Regular cardiac myocyte (primary cell): ENCODE data around the gene CGN. TPM values are rescaled to one million over a fixed set of nuclear protein-coding genes. Genes with fewer than 3 reads are reported as not detected.

Experiments used
- total RNA-seq: library from RNA; depleted of rRNA; stranded (reverse); fragments of >200 nt; gene quantifications from 2 replicates; pipeline ENCODE4 v1.2.3, GENCODE V29; 2014

The CGN gene
- under 0.01 and 0.19 TPM in 2 replicates for total RNA-seq

GRCh38 chr1:151510957-151511635, at the start of gene CGN:
CGN (plus strand) TSS chr1:151511387; CDS start chr1:151518520, 7,133 bp downstream.

GRCh38 chr1:151540021-151540981, 29.1 kb downstream of the CGN start, which contains the start of gene TUFT1:
TUFT1 (plus strand) TSS chr1:151540309; CDS start chr1:151540367, 58 bp downstream.

Other genes starting within 250 kb of the CGN start
- 7.1 and 7.6 TPM in 2 replicates for gene ZNF687, start 229.1 kb upstream of the CGN start, total RNA-seq
- gene PI4KB, start 184.0 kb upstream of the CGN start, total RNA-seq = 42.0 and 95.1 TPM in 2 replicates
- 33.9 and 47.4 TPM in 2 replicates for gene RFX5, start 164.1 kb upstream of the CGN start, total RNA-seq
- 18.8 and 19.7 TPM in 2 replicates for gene SELENBP1, start 138.7 kb upstream of the CGN start, total RNA-seq
- gene PSMB4, start 111.8 kb upstream of the CGN start, total RNA-seq = 311 and 442 TPM in 2 replicates
- gene POGZ, start 51.9 kb upstream of the CGN start, total RNA-seq = 10.5 and 12.4 TPM in 2 replicates
- gene TUFT1, start 28.9 kb downstream of the CGN start, total RNA-seq = 7.7 and 11.3 TPM in 2 replicates
- gene SNX27, start 100.7 kb downstream of the CGN start, total RNA-seq = 27.0 and 31.0 TPM in 2 replicates
- gene CELF3, start 205.4 kb downstream of the CGN start, total RNA-seq = not detected in 2 replicates
- not detected in 2 replicates for gene RIIAD1, start 210.1 kb downstream of the CGN start, total RNA-seq